Duodenal mucosa (tissue), 2 donors: Measurements from ENCODE around the gene VAPB.
"Not testable (repeated sequence)": the region's sequence is repeated elsewhere in the genome, so short reads cannot be mapped to it uniquely, and the experiment has no call there.

Experiments used
- H3K27ac ChIP-seq: one replicate; pipeline ENCODE4 v1.7.0; 2013; ENCODE audit warnings: low read depth, low read length
- H3K27me3 ChIP-seq, 2 donors: one replicate each; pipeline ENCODE4 v1.7.0; 2013; ENCODE audit warnings: low read length in 2 of 2, control low read depth in 1 of 2; ENCODE audit not compliant: insufficient read depth in 2 of 2, control insufficient read depth in 1 of 2
- H3K36me3 ChIP-seq, 2 donors: one replicate each; pipeline ENCODE4 v1.7.0; 2013; ENCODE audit warnings: low read length in 2 of 2, control low read depth in 1 of 2; ENCODE audit not compliant: insufficient read depth in 2 of 2, control insufficient read depth in 1 of 2
- H3K4me1 ChIP-seq, 2 donors: one replicate each; pipeline ENCODE4 v1.7.0; 2013; ENCODE audit warnings: low read length in 2 of 2, control low read depth in 1 of 2; ENCODE audit not compliant: insufficient read depth in 2 of 2, control insufficient read depth in 1 of 2
- H3K4me3 ChIP-seq, 2 donors: one replicate each; pipeline ENCODE4 v1.7.0; 2013; ENCODE audit warnings: low read length in 2 of 2, low read depth in 1 of 2
- H3K9ac ChIP-seq, 2 donors: one replicate each; pipeline ENCODE4 v1.7.0; 2013; ENCODE audit warnings: low read length in 2 of 2, low read depth in 1 of 2
- H3K9me3 ChIP-seq, 2 donors: one replicate each; pipeline ENCODE4 v1.7.0; 2013; ENCODE audit warnings: low read length in 2 of 2, control low read depth in 1 of 2; ENCODE audit not compliant: control insufficient read depth in 1 of 2

VAPB gene

GRCh38 chr20:58405504-58406291 lies 16.7 kb downstream of the VAPB start:
- Histone ChIP-seq H3K36me3 (no peaks in the 10 kb centered on the region), H3K9me3 (no peaks in the 10 kb centered on the region), H3K27me3 (no peaks in the 10 kb centered on the region), H3K9ac (no peak overlapping the region), H3K4me3 (no peak overlapping the region), H3K4me1 (peaks cover 8 to 22% of the 10 kb centered on the region in 2 donors), H3K27ac (no peak overlapping the region)

GRCh38 chr20:58406422-58407001 lies 17.5 kb downstream of the VAPB start:
- no peaks in the 10 kb centered on the region for H3K36me3 ChIP-seq
- peaks cover 8 to 21% of the 10 kb centered on the region in 2 donors for H3K4me1 ChIP-seq
- H3K9ac ChIP-seq: no peak overlapping the region
- no peaks in the 10 kb centered on the region for H3K9me3 ChIP-seq
- H3K27me3 ChIP-seq: no peaks in the 10 kb centered on the region
- no peak overlapping the region for H3K4me3 ChIP-seq
- no peak overlapping the region for H3K27ac ChIP-seq

DNA sequence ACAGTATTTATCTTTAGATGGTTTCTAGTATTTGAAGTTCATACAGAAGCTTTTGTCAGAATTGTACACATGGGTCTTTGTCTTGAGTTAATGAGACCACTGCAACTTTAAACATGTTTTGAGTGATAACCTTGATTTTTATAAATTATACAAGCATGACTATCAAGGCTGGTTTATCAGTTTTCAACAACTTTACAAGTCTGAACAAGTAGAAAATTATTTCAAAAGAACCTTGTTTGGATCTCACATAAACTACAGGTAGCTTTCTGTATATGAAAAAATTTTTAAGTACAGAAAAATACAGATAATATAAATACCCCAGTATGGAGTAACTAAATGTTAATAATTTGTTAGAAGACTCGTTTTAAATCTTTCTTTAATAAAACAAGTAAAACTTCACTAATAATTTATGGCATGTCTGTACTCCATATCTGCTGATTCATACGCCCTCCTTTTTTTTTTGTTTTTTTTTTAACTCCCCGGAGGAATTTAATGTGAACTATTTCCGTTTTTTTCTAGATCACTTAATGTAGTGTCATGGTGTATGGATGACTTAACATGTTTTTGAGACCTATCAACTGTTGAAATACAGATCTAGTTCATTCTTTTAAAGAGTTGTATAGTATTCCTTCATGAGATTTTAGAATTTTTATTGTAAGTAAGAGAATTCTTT lies 18.3 kb downstream of the VAPB start:
- Histone ChIP-seq H3K9me3 (no peaks in the 10 kb centered on the region), H3K4me3 (no peak overlapping the region), H3K9ac (no peak overlapping the region), H3K27ac (no peak overlapping the region), H3K4me1 (peaks cover 8 to 21% of the 10 kb centered on the region in 2 donors), H3K27me3 (no peaks in the 10 kb centered on the region), H3K36me3 (no peaks in the 10 kb centered on the region)

DNA sequence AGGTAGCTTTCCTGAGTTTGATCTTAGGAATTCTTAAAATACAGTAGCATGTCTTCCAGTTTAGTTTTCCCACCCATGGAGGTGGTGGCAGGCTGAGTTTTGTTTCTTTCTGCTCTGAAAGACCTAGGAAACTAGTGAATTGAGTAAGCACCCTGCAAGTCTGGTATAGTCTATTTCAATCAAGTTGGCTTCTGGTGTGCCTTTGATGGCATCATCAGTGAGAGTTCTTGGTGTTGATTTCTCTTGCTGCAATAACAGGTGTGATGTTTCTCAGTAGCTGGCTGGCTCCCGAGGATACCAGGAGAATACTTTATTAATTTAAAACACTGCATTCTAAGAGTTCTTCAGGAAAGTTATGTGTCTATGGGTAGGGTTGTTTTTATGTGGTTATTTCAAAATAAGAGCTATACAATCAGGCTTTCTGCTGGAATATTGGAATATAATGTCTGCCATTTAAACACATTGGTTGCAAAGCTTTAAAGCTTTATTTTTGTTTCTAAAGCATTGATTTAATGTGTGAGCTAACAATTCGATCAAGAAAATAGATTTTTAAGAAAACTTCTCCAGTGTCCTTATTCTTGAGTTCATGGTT lies 19.0 kb downstream of the VAPB start:
- Histone ChIP-seq H3K4me3 (no peak overlapping the region), H3K9ac (no peak overlapping the region), H3K27ac (peak overlapping the region; percentile 3), H3K27me3 (no peaks in the 10 kb centered on the region), H3K4me1 (peaks cover 8 to 21% of the 10 kb centered on the region in 2 donors), H3K36me3 (no peaks in the 10 kb centered on the region), H3K9me3 (no peaks in the 10 kb centered on the region)

- no peaks in the 10 kb centered on the region for H3K9me3 ChIP-seq
- H3K36me3 ChIP-seq: no peaks in the 10 kb centered on the region
- H3K4me3 ChIP-seq: no peak overlapping the region
- peaks cover 8 to 21% of the 10 kb centered on the region in 2 donors for H3K4me1 ChIP-seq
- peak overlapping the region; percentile 3 for H3K27ac ChIP-seq
- H3K27me3 ChIP-seq: no peaks in the 10 kb centered on the region
- H3K9ac ChIP-seq: no peak overlapping the region
Measured at GRCh38 chr20:58408603-58409246, 19.7 kb downstream of the VAPB start.

DNA sequence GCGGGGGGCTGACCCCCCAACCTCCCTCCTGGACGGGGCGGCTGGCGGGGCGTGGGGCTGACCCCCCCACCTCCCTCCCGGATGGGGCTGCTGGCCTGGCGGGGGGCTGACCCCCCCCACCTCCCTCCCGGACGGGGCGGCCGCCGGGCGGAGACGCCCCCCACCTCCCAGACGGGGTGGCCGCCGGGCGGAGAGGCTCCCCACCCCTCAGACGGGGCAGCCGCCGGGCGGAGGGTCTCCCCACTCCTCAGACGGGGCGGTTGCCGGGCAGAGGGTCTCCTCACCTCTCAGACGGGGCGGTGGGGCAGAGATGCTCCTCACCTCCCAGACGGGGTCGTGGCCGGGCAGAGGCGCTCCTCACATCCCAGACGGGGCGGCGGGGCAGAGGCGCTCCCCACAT lies 25.2 kb downstream of the VAPB start:
- not testable (repeated sequence) for H3K9me3 ChIP-seq, H3K27ac ChIP-seq, H3K9ac ChIP-seq, H3K27me3 ChIP-seq, H3K4me3 ChIP-seq
- peaks cover 0 to 11% of the 10 kb centered on the region in 2 donors for H3K36me3 ChIP-seq
- H3K4me1 ChIP-seq: peaks cover 9 to 21% of the 10 kb centered on the region in 2 donors

DNA sequence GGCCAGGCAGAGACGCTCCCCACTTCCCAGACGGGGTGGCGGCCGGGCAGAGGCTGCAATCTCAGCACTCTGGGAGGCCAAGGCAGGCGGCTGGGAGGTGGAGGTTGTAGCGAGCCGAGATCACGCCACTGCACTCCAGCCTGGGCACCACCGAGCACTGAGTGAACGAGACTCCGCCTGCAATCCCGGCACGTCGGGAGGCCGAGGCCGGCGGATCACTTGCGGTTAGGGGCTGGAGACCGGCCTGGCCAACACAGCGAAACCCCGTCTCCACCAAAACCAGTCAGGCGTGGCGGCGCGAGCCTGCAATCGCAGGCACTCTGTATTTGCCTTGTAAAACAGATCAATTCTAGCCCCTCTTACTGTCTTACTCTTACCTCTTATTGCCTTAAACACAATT lies 25.8 kb downstream of the VAPB start:
- not testable (repeated sequence) for H3K9ac ChIP-seq, H3K27me3 ChIP-seq, H3K4me3 ChIP-seq, H3K9me3 ChIP-seq, H3K27ac ChIP-seq
- peaks cover 9 to 17% of the 10 kb centered on the region in 2 donors for H3K4me1 ChIP-seq
- peaks cover 0 to 17% of the 10 kb centered on the region in 2 donors for H3K36me3 ChIP-seq

DNA sequence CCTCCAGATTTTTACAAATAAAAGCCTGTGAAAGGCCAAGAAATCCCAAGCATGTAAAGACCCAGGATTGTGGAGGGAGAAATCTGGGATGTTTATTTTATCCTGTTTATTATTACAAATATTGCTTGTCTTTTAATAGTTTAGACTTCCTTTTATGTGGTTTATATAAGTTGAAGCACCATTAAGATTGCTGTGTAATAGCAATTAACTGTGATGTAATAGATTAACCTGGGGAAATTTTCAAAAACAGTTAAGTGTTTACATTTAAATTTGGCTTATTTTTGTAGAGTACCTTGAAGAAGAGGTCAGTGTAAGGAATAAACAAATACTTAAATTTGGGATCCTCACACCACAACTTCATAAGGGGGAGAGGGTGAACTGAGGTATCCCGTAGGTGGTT lies 27.0 kb downstream of the VAPB start:
- Histone ChIP-seq H3K27ac (no peak overlapping the region), H3K27me3 (no peaks in the 10 kb centered on the region), H3K9me3 (no peaks in the 10 kb centered on the region), H3K9ac (no peak overlapping the region), H3K4me1 (peaks cover 9 to 17% of the 10 kb centered on the region in 2 donors), H3K4me3 (no peak overlapping the region), H3K36me3 (peaks cover 0 to 28% of the 10 kb centered on the region in 2 donors)

- H3K36me3 ChIP-seq: peaks cover 5 to 35% of the 10 kb centered on the region in 2 donors
- no peak overlapping the region for H3K4me3 ChIP-seq
- H3K4me1 ChIP-seq: peaks cover 9 to 17% of the 10 kb centered on the region in 2 donors
- no peaks in the 10 kb centered on the region for H3K27me3 ChIP-seq
- H3K9me3 ChIP-seq: no peaks in the 10 kb centered on the region
- H3K27ac ChIP-seq: no peak overlapping the region
- no peak overlapping the region for H3K9ac ChIP-seq
Measured at GRCh38 chr20:58416835-58417234, 27.8 kb downstream of the VAPB start.
